NCI-H1417 (cell line): Measurements from ENCODE around the gene RNASE8.
"Not testable (repeated sequence)": the region's sequence is repeated elsewhere in the genome, so short reads cannot be mapped to it uniquely, and the experiment has no call there.

Experiments
- DNase-seq, 3 experiments: peaks; one replicate each; lab custom pipeline; 2025; lab: John Stamatoyannopoulos, UW

Gene RNASE8, protein sequence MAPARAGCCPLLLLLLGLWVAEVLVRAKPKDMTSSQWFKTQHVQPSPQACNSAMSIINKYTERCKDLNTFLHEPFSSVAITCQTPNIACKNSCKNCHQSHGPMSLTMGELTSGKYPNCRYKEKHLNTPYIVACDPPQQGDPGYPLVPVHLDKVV

DNA sequence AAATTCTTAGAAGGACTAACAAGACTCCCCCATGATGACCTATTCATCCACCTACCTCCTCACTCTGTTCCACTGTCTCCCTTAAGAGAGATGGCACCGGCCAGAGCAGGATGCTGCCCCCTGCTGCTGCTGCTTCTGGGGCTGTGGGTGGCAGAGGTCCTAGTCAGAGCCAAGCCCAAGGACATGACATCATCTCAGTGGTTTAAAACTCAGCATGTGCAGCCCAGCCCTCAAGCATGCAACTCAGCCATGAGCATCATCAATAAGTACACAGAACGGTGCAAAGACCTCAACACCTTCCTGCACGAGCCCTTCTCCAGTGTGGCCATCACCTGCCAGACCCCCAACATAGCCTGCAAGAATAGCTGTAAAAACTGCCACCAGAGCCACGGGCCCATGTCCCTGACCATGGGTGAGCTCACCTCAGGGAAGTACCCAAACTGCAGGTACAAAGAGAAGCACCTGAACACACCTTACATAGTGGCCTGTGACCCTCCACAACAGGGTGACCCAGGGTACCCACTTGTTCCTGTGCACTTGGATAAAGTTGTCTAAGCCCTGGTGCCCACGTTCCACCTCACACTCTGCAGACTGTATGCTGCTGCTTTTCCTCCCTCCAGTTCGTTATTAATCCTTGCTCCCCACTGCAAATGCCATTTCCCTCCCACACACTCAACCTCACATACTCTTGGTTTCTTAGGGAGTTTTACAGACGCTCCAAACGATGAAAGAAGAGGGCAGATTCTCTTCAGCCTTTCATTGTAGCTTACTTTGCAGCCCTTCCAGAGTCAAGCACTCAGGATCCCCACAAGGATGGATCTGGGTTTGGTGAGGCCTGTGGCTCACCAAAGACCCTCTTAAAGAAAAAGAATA, at the start of gene RNASE8:
Gene RNASE8 (plus strand): TSS at position 20 of the 873 bp plus-strand sequence. CDS start 71 bp downstream, at position 91.
- DNase-seq, result no peak

DNA sequence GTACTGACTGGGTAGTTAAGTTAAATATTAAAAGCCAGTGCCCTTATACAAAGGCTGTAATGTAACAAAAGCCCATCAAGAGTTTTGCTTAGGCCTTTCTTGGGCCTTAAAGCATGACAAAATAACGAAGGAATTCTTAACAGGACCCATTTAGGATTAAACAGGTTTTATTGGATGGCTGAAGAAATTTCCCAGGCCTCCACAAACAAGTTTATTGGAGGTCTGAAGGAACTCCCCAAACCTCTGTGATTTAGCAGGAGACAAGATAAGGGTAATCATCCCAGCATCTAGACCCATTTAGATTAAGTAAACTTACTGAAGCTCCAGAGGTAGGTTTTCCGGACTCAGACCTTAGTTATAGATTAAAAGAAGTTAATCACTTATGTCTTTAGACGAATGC, 47.9 kb upstream of the RNASE8 start:
- not testable (repeated sequence) for DNase-seq

DNA sequence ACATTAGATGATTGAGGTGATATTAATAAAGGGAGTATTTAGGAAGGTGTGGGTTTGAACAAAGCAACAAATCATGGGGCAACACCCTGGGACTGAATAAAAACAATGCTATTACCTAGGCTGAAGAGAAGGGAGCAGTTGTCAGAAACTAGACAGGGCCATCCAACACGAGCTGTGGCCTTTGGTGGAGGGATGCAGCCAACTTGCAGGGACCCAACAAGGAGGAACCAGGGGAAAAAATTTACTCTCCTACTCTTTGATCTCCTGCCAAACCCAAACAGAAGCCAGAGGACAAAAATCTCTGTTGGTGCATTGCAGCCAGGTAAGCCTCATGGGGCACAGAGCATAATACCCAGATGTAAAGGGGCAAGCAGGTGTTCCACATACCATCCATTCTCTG, 46.5 kb upstream of the RNASE8 start:
- no peak for DNase-seq

DNA sequence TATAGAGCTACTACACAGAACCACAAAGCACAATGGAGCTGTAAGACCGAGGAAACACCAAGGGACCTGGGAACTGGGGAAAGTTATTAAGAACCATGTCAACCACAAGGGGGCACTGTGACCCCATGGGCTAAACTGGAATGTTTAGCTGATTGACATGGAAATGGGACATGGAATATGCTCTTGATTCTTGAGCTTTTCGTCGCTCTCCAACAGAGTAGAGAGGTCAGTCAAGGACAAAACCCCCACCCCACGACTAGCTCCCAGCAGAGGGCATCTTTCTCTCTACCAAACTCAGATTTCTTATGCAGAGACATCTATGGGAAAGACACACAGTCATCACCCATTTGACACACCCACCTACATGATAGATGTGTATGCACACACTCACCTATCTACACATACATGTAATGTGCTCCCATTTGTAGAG, 42.8 kb upstream of the RNASE8 start:
- peak; percentile 73 to 95 (median 92) for DNase-seq

DNA sequence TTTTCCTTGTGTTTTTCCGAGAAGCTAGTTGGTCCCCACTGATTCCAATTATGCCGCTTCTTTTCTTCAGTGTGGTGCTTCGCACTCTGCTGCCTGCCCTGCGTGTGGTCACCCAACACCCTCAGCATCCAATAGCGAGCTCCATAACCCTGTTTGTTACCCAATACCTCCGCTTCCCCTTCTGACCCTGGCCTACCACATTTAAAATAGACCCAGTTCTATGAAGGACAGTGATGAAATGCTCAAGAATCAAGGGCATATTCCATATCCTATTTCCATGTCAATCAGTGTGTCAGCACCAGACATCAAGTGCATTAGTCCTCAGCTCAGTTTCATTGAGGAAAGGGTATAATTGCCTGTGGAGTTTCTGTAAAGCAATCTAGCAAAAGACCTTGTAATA, 42.3 kb upstream of the RNASE8 start:
- no peak for DNase-seq

DNA sequence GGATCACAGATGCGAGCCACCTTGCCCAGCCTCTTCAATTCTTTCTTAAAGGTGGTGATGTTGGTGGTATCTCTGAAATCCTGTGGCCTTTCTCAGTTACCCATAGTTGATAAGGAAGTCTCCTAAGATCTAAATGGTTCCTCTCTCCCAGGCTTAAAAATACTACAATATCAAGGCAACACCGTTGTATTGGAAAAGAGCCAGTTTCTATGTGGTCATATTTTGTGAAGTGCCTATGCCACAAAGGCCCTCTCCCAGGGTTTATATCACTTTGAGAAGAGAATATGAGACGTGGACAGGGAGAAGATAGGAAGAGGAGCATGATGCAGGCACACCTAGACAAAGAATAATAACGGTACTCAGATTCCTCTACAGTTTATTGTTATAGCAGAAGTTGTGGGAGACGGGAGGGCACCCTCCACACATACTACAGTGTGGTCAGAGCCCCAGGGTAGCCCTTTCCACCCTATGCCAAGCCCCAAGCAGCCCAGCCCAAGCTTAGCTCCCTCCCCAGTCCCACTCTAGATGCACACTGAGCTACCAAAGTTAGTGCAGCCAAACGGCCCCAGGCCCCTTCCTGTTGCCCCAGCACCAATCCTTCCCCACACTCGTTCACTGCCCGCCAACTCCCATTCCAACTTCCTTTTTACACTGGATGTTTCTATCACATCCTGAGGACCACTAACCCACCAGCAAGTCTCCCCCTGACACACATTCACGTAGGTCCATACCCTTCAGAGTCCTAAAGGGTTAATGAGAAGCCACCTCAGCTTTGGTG, 41.0 kb upstream of the RNASE8 start:
- DNase-seq, result no peak

DNA sequence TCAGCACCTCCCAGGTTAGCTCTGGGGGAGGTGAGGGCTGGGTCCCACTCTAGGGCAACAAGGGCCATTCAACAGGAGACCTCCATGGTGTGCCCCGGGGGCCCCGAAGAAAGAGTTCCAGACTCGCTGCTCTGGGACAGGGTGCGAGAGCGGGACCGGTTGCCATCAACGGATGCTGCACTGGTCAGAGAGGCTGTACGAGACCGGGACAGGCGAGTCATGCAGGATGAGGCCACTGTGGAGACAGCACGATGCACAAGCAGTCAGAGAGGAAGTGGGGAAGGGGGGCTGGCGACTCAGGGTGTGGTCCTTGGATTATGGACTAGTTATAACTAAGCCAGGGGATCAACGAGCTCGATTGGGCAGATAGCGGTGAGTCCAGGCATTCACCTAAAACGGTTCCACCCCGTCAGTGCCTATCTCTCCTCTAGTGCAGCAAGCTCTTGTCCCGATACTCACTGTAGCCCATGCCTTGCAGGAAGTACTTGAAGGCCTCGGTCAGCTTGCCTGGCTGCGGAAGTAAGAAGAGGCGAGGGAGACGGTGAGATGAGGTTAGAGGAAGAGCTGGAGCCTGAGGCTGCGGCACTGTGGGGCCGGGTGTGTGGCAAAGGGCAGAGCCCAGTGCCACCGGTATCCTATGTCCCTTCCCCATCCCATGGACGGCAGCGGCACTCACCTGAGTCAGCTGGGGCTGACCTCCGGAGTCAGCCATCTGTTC, 39.9 kb upstream of the RNASE8 start:
- no peak for DNase-seq

DNA sequence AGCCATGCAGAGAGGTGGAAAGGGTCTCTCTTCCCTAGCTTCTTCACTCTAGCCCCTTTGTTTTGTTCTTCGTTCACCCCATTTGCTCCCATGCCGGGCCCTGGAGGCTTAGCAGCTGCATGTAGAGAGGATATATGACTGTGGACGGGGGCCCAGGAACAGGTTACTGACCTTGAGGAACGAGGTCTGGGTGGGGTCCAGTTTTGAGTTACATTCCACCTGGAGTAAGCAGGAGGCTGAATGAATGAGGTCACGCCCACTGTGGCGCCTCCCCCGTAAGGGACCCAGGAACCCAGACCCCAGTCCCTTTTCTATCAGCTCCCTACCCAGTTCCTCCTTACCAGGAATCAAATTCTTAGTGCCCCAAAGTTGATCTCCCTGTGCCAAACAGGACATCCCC, 39.3 kb upstream of the RNASE8 start:
- no peak for DNase-seq

DNA sequence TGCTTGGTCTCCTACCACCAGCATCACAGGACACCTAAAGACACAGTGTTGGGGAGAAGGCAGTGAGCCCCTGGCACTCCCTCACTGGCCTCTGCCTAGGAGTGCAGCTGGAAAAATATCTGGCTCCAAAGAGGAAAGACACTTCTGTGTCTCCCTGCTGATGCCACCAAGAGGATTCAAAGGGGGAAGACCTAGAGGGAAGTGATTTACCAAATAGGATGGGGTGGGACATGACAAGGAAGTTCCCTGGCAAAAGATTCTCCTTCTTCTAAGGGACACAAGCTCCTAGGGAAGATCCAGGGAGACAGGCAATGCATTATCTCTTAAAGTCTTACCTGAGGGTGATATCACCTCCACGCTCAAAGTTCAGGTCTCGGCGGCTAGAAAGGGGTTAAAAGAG, 38.8 kb upstream of the RNASE8 start:
- no peak for DNase-seq

DNA sequence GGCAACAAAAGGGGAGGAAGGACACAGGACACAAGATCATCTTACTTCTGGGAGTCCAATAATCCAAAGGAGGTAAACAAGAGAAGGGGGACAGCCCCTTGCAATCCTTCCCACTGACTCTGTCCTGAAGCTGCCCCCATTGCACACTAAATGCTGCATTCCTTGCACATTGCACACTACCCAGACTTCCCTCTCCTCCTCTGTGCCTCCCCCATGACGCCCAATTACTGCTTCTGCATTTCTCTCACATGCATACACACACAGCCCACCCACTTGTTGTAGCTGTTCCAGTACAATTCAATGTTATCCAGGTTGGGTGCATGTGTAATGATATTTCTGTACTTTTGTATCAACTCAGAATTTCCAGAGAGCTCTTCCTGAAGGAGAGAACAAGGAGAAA, 38.3 kb upstream of the RNASE8 start:
- DNase-seq, result no peak

DNA sequence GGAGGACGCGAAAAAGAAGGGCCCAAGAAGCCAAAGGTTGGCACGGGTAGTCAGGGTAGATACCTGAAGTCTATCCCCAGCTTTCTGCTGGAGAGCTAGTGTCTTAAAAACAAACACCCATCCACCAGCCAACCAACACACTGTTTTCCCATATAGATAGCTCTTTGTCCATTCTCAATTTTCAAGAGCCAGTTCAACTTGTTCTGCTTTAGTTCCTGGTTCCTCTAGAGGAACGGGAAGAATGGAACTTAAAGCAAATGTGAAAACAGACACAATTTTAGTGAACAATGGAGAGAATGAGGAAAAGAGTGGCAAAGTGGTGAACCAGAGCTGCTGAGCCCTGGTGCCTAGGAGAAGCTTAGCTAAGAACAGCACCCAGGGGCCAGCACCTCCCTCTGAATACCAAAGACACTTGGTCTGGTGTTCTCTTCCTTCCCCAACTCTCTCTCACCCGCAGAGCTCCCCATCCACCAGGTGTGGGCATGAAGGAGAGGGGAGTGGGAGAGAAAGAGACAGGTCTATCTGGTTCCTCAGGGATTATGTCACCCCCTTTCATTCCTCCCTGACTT, 36.6 kb upstream of the RNASE8 start:
- no peak for DNase-seq

DNA sequence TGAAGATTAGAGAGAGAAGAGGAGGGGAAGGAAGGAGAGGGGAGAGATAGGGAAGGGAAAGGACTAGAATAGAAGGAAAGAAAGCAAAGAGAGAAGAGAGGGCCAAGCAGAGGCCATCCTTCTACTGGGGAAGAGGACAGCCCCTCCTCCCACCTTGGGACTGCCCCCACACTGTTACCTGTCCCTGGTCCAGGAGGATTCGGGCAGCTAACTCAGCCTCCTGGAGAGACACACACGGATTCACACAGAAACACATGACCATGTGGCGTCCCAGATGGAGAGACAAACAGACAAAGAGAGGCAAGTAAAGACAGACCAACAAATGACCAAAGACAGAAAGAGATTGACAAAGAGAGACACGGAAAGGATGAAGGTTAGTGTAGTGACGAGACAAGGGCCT, 34.9 kb upstream of the RNASE8 start:
- no peak for DNase-seq

DNA sequence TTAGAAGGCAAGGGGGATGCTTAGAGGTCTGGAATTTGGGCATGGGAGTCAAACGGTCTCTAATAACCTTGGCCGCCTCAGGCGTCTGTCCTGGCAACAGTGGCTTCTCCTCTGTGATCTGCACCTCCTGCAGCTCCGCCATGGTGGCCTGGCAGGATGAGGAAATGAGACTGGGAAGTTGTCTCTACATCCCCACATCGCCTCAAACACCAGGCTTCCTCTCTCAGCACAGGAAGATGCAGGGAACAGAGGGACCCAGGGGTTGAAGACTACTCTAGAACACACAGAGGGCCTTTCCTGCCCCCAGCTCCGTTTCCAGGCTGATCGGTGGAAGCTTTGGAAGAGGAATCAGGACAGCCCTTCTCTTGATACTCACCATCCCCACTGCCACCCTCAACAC, 34.4 kb upstream of the RNASE8 start:
- DNase-seq, result no peak

DNA sequence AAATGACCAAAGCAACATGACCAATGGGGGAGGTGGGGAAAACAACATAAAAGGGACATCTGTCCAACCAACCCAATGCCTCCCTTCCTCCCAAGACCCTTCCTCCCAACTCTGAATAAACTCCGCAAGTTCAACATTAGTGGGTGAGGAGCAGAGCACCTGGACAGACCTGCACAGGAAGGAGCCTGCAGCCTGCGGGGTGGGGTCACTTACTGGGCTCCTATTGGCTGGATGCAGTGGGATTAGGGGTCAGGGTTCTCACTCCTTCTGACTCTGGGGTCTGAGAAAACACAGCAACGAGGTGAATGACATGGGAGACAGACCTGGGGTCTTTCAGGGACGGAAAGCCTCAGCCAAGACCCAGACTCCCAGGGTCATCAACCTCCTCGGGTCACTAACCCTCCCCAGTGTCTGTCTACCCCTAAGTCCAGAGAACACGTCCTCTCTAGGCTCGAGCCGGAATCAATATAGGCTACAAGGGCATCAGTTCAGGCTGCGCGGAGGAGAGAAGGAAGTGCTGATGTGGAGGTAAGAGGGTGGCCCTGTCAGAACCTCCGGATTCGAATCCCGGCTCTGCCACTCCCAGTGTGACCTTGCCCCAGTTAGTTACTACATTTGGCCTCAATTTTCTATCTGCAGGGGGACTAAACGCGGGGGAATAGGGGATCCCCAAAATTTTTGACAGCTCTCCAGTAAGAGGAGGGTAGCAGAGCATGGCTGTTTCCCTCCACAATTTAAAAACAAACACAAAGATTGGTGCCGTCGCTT, 33.6 kb upstream of the RNASE8 start:
- peak in 1 of 3 experiments; percentile 23 for DNase-seq

DNA sequence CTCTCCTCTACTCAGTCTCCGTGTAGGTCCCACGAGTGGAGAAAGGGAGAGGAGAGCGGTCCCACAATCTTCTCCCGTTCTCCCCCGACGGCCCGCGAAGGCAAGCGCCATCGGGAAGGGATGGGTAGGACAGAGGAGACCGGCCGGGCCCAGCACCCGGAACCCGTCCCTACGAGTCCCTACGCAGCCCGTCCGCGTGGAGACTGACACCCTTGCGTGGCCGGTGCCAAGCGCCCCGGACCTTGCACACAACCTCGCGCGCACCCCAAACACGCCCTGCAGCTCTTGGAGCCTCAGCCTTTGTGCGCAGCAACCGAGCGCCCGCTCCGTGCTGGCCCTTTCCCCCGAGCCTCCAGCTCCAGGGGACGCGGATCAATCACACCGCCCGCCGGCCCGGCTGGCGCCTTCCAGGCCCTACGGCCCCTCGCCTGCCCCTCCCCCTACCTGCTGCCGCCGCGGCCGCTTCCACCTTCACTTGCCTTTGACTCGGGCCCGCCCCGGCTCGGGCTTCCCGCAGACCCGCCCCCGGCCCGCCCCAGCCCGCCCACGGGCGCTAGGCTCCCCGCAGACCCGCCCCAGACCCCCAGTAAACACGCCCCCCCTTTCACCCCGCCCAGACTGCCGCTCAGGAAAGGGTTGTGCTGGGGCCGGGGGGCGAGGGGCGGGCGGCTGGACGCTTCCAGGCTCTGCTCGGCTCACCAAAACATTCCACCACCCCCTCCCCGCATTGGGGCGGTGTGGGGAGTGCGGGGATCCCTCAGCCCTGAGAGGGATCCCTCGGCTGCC, 32.8 kb upstream of the RNASE8 start, which contains the start of gene NDRG2:
Gene NDRG2 (minus strand): TSS at position 477 of the 786 bp plus-strand sequence. CDS start 1,746 bp downstream, outside the sequence.
- DNase-seq, result peak; percentile 50 to 78 (median 73)

DNA sequence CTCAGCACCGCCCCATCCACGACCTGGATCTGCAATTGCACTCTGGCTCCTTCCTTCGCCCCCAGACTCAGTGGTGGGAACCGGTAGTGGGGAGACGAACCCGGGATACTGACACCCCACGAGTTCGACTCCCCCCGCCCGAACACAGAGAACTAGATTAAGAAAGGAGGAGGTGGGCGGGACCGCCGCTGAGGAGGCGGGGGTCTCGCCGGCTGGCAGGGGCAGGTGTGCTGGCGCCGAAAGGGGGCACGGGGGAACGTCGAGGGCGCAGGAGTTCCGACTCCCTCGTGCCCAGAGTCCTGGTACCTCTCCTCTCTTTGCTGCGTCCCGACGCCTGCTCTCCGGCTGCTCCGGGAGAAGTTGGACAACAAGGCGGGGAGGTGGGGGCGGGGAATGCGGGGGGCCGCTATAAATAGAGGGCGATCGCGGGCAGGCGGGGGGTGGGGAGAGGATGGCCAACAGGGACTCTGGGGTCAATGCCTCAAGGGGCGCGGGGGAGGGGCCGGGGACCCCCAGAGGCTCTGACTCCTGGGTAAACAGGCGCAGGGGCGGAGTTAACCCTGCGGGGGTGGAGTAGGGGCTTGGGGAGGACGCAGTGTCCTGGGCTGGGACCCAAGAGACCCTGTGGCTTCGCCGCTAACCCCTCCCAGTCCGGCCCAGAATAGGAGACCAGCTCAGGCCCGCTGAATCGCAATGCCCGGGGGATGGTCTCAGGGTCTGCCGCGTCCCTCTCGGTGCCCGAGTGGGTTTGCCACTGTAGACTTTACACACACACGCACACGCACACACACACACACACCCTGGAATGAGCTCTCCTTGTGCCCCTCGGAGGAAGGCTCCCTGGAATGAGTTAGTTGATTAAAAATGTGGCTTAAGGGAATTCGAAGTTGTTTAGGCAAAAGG, 32.0 kb upstream of the RNASE8 start:
- DNase-seq, result peak in 2 of 3 experiments; percentile 43 to 53

DNA sequence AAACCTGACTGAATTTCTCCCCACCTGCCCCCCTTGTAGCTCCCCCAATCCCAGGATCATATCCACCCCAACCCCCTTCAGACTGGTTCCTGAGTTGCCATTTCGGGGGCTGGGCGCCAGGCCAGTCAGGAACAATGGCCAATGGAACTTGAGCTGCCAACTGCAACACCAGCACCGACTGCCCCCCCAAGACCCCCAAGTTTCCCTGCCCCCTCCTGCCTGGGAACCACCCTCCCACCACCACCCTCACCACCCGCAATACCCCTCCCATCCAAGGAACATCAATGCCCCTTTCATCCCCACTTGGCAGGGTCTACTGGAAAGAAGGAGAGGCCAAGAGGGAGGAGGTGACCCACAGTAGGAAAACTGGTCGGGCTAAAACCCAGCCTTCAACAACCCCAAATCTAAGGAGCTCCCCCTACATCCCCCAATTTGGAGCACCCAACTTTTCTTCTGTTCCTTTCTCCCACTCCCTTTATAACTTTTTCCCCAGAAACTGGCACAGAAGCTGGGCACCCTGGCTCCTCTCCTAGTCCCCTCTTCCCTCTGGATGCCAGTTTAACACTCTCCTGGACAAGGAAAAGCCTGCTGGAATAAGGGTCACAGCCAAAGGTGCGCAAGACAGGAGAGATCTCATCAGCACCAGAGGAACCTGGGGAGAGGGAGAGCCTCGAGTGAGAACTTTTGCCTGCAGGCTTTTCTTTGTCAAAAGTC, 31.2 kb upstream of the RNASE8 start:
- DNase-seq, result no peak

DNA sequence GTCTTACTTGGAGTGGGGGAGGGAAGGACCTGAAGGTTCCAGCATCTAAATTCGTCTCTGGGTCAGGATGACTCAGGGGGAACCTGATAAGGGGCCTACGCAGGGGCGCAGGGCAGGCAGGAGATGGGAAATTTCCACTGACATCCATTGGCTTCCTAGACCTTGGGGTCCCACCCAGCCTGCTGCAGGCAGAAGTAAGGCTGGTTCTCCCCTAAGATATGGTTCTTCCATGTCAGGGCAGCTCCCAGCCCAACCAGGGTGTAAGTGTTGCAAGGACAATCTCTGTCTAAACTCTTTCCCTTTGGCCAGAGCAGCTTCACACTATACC, 30.7 kb upstream of the RNASE8 start:
- DNase-seq, result no peak
